GM19467 (cell line): ENCODE data around the gene TCF20.

Experiments
- ATAC-seq: cut with Tn5 transposase; IDR thresholded peaks from one replicate; pipeline ENCODE4 v1.9.1; 2021; ENCODE audit warnings: mild to moderate bottlenecking, moderate library complexity; ENCODE audit not compliant: unreplicated experiment

Gene TCF20

GRCh38 chr22:42265321-42265720 lies 5.1 kb downstream of the TCF20 start:
- ATAC-seq: no peak

GRCh38 chr22:42263944-42264343 lies 6.5 kb downstream of the TCF20 start:
- no peak for ATAC-seq

GRCh38 chr22:42262964-42263363 lies 7.5 kb downstream of the TCF20 start:
- ATAC-seq: no peak

- ATAC-seq: no peak
Measured at GRCh38 chr22:42261296-42261695, 9.2 kb downstream of the TCF20 start.

GRCh38 chr22:42258126-42258525 lies 12.3 kb downstream of the TCF20 start:
- ATAC-seq: no peak

- ATAC-seq: no peak
Measured at GRCh38 chr22:42257386-42257785, 13.1 kb downstream of the TCF20 start.

GRCh38 chr22:42256930-42257329 lies 13.5 kb downstream of the TCF20 start:
- no peak for ATAC-seq

- ATAC-seq: no peak
Measured at GRCh38 chr22:42256220-42256619, 14.2 kb downstream of the TCF20 start.

GRCh38 chr22:42249831-42250230 lies 20.6 kb downstream of the TCF20 start:
- ATAC-seq: no peak

GRCh38 chr22:42248995-42249394 lies 21.5 kb downstream of the TCF20 start:
- ATAC-seq: no peak

GRCh38 chr22:42247596-42247995 lies 22.9 kb downstream of the TCF20 start:
- no peak for ATAC-seq

GRCh38 chr22:42243802-42244060 lies 26.7 kb downstream of the TCF20 start:
- no peak for ATAC-seq

- no peak for ATAC-seq
Measured at GRCh38 chr22:42236848-42237247, 33.6 kb downstream of the TCF20 start.

- no peak for ATAC-seq
Measured at GRCh38 chr22:42236268-42236667, 34.2 kb downstream of the TCF20 start.

- no peak for ATAC-seq
Measured at GRCh38 chr22:42233879-42234278, 36.6 kb downstream of the TCF20 start.

- ATAC-seq: no peak
Measured at GRCh38 chr22:42231929-42232328, 38.5 kb downstream of the TCF20 start.

- ATAC-seq: no peak
Measured at GRCh38 chr22:42229455-42230149, 40.9 kb downstream of the TCF20 start.

- no peak for ATAC-seq
Measured at GRCh38 chr22:42228483-42228882, 42.0 kb downstream of the TCF20 start.

GRCh38 chr22:42227435-42227834 lies 43.0 kb downstream of the TCF20 start:
- ATAC-seq: no peak

- ATAC-seq: no peak
Measured at GRCh38 chr22:42225841-42226240, 44.6 kb downstream of the TCF20 start.

- no peak for ATAC-seq
Measured at GRCh38 chr22:42222140-42222539, 48.3 kb downstream of the TCF20 start.
